OCI-LY7 (cell line): ENCODE data around the gene IL17RA. TPM values are rescaled to one million over a fixed set of nuclear protein-coding genes. Genes with fewer than 3 reads are reported as not detected.

Experiments used
- BruUV-seq: library from RNA; stranded (reverse); fragments of 400-500 nt; replicated peaks from 2 replicates; lab custom pipeline; 2021; lab: Mats Ljungman, UMichigan
- CTCF ChIA-PET: fragments of 300-600 bp; sonication (Branson Sonifier 250); formaldehyde crosslinking; loops from one replicate; lab custom pipeline; 2022; ENCODE audit warnings: antibody characterized with exemption; ENCODE audit not compliant: unreplicated experiment; lab: Charles Lee
- POLR2A ChIA-PET: fragments of 300-600 bp; sonication (Branson Sonifier 250); formaldehyde crosslinking; loops from one replicate; lab custom pipeline; 2022; ENCODE audit warnings: antibody characterized with exemption; lab: Charles Lee
- DNase-seq: peaks from one replicate; pipeline ENCODE4 v3.0.0-alpha.2; 2015; ENCODE audit warnings: low spot score
- H2AFZ ChIP-seq: fragments of 200-600 bp; sonication (generic), shearing (Covaris generic); 2 replicates; pipeline ENCODE4 v1.6.1; 2014; ENCODE audit warnings: mild to moderate bottlenecking, antibody characterized with exemption, low read length, moderate library complexity
- H3K27ac ChIP-seq: fragments of 200-600 bp; sonication (generic); 2 replicates; pipeline ENCODE4 v1.5.1; 2014; ENCODE audit warnings: mixed run types, low read depth, mild to moderate bottlenecking, moderate library complexity, low read length, inconsistent platforms; ENCODE audit not compliant: poor library complexity, severe bottlenecking
- H3K36me3 ChIP-seq: fragments of 200-600 bp; sonication (generic); 2 replicates; pipeline ENCODE4 v1.6.1; 2014; ENCODE audit warnings: mild to moderate bottlenecking, antibody characterized with exemption, low read length, moderate library complexity, mixed read lengths; ENCODE audit not compliant: insufficient read depth
- H3K4me1 ChIP-seq: fragments of 200-600 bp; sonication (generic); 2 replicates; pipeline ENCODE4 v1.5.1; 2014; ENCODE audit warnings: mild to moderate bottlenecking, low read length; ENCODE audit not compliant: insufficient read depth, poor library complexity, severe bottlenecking
- H3K4me2 ChIP-seq: fragments of 200-600 bp; sonication (generic); 2 replicates; pipeline ENCODE4 v1.6.1; 2014; ENCODE audit warnings: mild to moderate bottlenecking, low read length
- H3K4me3 ChIP-seq: fragments of 200-600 bp; sonication (generic); 2 replicates; pipeline ENCODE4 v1.5.1; 2014; ENCODE audit warnings: mild to moderate bottlenecking, low read depth, low read length; ENCODE audit not compliant: poor library complexity, severe bottlenecking
- H3K79me2 ChIP-seq: fragments of 200-600 bp; sonication (generic); 2 replicates; pipeline ENCODE4 v1.6.1; 2016; ENCODE audit warnings: low read depth, mild to moderate bottlenecking, low read length, moderate library complexity, mixed read lengths; ENCODE audit not compliant: insufficient read depth
- H3K9me2 ChIP-seq: fragments of 200-600 bp; sonication (generic); 2 replicates; pipeline ENCODE4 v1.6.1; 2016; ENCODE audit warnings: mild to moderate bottlenecking, low read length, mixed read lengths; ENCODE audit not compliant: insufficient read depth
- H3K9me3 ChIP-seq: fragments of 200-600 bp; sonication (generic); 2 replicates; pipeline ENCODE4 v1.6.1; 2014; ENCODE audit warnings: mild to moderate bottlenecking, mixed run types, low read length, mixed read lengths
- H4K20me1 ChIP-seq: fragments of 200-600 bp; sonication (generic); 2 replicates; pipeline ENCODE4 v1.6.1; 2014; ENCODE audit warnings: mild to moderate bottlenecking, antibody characterized with exemption, low read length, moderate library complexity, mixed read lengths; ENCODE audit not compliant: insufficient read depth
- EZH2phosphoT487 ChIP-seq: fragments of 200-600 bp; sonication (generic); IDR thresholded peaks from 2 replicates; pipeline ENCODE4 v1.6.1; 2018; ENCODE audit warnings: low read depth, borderline replicate concordance, mild to moderate bottlenecking, mixed run types, antibody characterized with exemption, low read length, moderate library complexity, mixed read lengths
- intact Hi-C: fragments of 100-400 bp; cut with micrococcal nuclease; formaldehyde crosslinking; loops from one replicate; pipeline ENCODE4 v1.10.0; 2022; ENCODE audit not compliant: unreplicated experiment
- total RNA-seq, 2 experiments: library from RNA; depleted of rRNA in 1 of 2; stranded (reverse); fragments of >200 nt in 1 of 2; shearing (Covaris generic) in 1 of 2; gene quantifications; 2 replicates each; pipeline ENCODE4 v1.2.3, GENCODE V29; 2014 to 2022
- TF ChIP-seq, protein P1 (sequence below): fragments of 200-600 bp; sonication (generic); conservative IDR thresholded peaks from 2 replicates; pipeline ENCODE4 v1.5.1; 2014; ENCODE audit warnings: mild to moderate bottlenecking, antibody characterized with exemption, low read length, moderate library complexity, mixed read lengths

The IL17RA gene
- total RNA-seq, 2 experiments from 2014 or later: 7.8 to 10.9 TPM

DNA sequence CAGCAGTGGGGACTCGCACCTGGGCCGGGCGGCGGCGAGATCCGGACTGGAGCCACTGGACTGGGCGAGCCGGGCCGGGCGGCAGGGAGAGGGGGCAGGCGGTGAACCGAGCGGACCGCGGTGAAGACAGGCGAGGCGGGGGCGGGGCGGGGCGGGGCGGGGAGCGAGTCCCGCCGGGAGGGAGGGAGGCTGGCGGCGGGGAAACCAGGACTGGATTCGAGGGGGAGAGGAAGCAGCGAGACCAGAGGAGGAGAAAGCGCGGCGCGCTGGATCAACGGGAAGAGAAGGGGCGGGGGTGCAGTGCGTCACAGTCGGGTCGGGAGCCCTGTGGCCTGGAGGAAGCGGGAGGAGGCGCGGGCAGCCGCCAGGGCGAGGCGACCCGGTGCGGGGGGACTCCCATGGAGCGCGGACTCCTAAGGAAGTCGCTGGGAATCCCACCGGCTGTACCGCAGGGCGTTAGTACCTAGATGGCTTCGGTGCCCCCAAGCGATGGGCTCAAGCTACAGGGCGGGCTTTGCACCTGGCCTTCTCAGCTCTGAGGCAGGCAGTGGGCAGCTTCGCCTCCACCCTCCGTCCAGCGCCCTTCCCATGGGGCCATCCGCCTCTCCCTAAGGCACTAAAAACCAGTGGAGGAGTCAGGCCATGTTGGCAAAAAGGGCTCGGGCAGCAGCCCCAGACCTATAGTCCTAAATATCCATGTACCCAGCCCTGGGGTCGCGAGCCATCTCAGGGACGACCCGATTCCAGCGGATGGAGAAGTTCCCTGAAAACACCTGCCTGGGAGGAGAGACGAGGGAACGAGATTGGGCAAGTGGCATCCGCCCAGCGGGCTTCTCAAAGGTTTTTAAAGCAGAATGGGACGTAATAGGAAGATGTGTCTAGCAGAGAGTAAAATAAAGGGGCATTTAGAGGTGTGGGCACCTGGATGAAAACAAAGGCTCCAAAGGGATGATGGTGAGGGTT, 36.7 kb downstream of the IL17RA start, which contains the start of gene TMEM121B:
Gene TMEM121B (minus strand): TSS at position 128 of the 963 bp plus-strand sequence. CDS start 233 bp downstream, outside the sequence.
- Histone ChIP-seq H3K4me3 (peak within 1 kb of the TSS; percentile 58), H3K9me2 (no peaks in the 10 kb centered on the region), H4K20me1 (no peaks in the 10 kb centered on the region), H3K9me3 (no peaks in the 10 kb centered on the region), H3K4me2 (peak within 1 kb of the TSS; percentile 60), H3K27ac (no peak within 1 kb of the TSS), H3K4me1 (peaks cover 27% of the 10 kb centered on the region), H3K79me2 (no peaks in the 10 kb centered on the region), H2AFZ (no peak within 1 kb of the TSS), H3K36me3 (no peaks in the 10 kb centered on the region)
- BruUV-seq: no TSS peak
- ChIA-PET CTCF (no interaction called here), POLR2A (no interaction called here)
- intact Hi-C loops: no loop called here
- TF ChIP-seq, protein P1, sequence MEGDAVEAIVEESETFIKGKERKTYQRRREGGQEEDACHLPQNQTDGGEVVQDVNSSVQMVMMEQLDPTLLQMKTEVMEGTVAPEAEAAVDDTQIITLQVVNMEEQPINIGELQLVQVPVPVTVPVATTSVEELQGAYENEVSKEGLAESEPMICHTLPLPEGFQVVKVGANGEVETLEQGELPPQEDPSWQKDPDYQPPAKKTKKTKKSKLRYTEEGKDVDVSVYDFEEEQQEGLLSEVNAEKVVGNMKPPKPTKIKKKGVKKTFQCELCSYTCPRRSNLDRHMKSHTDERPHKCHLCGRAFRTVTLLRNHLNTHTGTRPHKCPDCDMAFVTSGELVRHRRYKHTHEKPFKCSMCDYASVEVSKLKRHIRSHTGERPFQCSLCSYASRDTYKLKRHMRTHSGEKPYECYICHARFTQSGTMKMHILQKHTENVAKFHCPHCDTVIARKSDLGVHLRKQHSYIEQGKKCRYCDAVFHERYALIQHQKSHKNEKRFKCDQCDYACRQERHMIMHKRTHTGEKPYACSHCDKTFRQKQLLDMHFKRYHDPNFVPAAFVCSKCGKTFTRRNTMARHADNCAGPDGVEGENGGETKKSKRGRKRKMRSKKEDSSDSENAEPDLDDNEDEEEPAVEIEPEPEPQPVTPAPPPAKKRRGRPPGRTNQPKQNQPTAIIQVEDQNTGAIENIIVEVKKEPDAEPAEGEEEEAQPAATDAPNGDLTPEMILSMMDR: no peak
- TF ChIP-seq EZH2phosphoT487: no peak
- no peak for DNase-seq

DNA sequence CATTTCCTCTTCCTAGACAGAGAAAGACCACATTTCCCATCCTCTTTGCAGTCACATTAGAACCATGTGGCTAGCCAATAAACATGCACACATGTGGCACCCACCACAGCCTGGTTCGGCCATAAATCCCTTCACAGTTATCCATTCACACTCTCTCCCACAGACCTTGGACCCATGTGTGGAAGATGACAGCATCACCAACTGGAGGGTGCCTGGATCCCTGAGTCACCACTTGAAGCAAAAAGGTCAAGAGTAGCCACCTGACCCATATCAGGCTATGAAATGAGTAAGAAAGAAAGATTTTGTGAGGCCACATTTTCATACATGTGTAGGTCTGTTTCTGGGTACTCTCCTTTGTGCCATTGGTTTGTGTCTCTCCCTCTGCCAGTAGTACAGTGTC, 45.4 kb downstream of the IL17RA start:
- DNase-seq: no peak
- intact Hi-C loops: no loop called here
- H4K20me1 ChIP-seq: no peaks in the 10 kb centered on the region
- no peaks in the 10 kb centered on the region for H3K9me3 ChIP-seq
- CTCF ChIA-PET: no interaction called here
- H2AFZ ChIP-seq: no peak overlapping the region
- POLR2A ChIA-PET: interaction anchor here (0.7 kb wide), 1 partner anchor 397 kb away, joined by 8 read pairs; no protein-coding TSS in a partner anchor
- H3K36me3 ChIP-seq: no peaks in the 10 kb centered on the region; the same call in 1 of the 2 replicates
- H3K4me1 ChIP-seq: peaks cover 12% of the 10 kb centered on the region
- H3K4me3 ChIP-seq: no peak overlapping the region
- no peak overlapping the region for H3K27ac ChIP-seq
- no peak overlapping the region for H3K4me2 ChIP-seq
- no peak for TF ChIP-seq EZH2phosphoT487
- TF ChIP-seq, protein P1: no peak
- no peaks in the 10 kb centered on the region for H3K9me2 ChIP-seq
- BruUV-seq: no TSS peak
- H3K79me2 ChIP-seq: no peaks in the 10 kb centered on the region
